DND-41 (cell line): ENCODE results near the gene RAB37.

Experiments
- EZH2 ChIP-seq: IDR thresholded peaks from 3 replicates; pipeline ENCODE4 v1.6.1; 2012; ENCODE audit warnings: borderline replicate concordance, low read depth, mild to moderate bottlenecking, moderate library complexity, low read length, inconsistent platforms; ENCODE audit not compliant: severe bottlenecking
- TF ChIP-seq, protein P1 (sequence below): IDR thresholded peaks from 2 replicates; pipeline ENCODE4 v1.5.1; 2012; ENCODE audit warnings: borderline replicate concordance, low read length, moderate library complexity, mild to moderate bottlenecking; ENCODE audit not compliant: poor library complexity, severe bottlenecking; ENCODE audit errors: extremely low read depth

DNA sequence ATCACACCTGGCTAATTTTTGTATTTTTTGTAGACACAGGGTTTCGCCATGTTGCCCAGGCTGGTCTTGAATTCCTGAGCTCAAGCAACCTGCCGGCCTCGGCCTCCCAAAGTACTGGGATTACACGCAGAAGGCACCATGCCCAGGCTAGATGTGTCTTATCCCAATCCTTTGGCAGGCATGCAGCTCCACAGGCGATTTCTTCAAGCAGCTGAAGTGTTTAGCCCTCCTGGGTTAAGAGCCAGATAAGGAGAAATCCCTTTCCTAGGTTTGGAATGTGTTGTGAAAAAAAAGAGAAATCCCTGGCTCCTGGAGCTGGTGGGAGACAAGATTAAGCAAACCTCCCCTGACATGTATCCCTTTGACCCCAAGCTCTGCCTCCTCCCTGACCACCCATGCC, 9.3 kb downstream of the RAB37 start:
- TF ChIP-seq, protein P1, sequence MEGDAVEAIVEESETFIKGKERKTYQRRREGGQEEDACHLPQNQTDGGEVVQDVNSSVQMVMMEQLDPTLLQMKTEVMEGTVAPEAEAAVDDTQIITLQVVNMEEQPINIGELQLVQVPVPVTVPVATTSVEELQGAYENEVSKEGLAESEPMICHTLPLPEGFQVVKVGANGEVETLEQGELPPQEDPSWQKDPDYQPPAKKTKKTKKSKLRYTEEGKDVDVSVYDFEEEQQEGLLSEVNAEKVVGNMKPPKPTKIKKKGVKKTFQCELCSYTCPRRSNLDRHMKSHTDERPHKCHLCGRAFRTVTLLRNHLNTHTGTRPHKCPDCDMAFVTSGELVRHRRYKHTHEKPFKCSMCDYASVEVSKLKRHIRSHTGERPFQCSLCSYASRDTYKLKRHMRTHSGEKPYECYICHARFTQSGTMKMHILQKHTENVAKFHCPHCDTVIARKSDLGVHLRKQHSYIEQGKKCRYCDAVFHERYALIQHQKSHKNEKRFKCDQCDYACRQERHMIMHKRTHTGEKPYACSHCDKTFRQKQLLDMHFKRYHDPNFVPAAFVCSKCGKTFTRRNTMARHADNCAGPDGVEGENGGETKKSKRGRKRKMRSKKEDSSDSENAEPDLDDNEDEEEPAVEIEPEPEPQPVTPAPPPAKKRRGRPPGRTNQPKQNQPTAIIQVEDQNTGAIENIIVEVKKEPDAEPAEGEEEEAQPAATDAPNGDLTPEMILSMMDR: no peak
- no peak for TF ChIP-seq EZH2
